ENCODE data around the gene VIPR2.
A peak's percentile ranks its signal among the peaks of the same experiment; 100 is the strongest.
"Not testable (repeated sequence)": the region's sequence is repeated elsewhere in the genome, so short reads cannot be mapped to it uniquely, and the experiment has no call there.

The VIPR2 gene

GRCh38 chr7:159102681-159103381 is 41.8 kb downstream of the VIPR2 start:
- H2AFZ ChIP-seq (ENCODE audit: low read length): no peak overlapping the region
- peaks cover 3% of the 10 kb centered on the region for H3K79me1 ChIP-seq (ENCODE audit: low read depth, low read length)
- H2AK5ac ChIP-seq (ENCODE audit: low read depth, low read length): peak overlapping the region; percentile 92
- peaks cover 0 to 21% of the 10 kb centered on the region in 2 donors for H3K4me1 ChIP-seq (ENCODE audit: control insufficient read depth in 2 of 2, insufficient read depth in 1 of 2, low read depth in 1 of 2, low read length in 2 of 2)
- H3K9ac ChIP-seq (ENCODE audit: low read depth, low read length, poor library complexity): peak overlapping the region; percentile 36
- peak overlapping the region; percentile 31 for H3K18ac ChIP-seq (ENCODE audit: low read length)
- no peak overlapping the region for H2BK5ac ChIP-seq (ENCODE audit: low read length)
- no peak overlapping the region for H3K4me2 ChIP-seq (ENCODE audit: insufficient read depth, low read length, poor library complexity, severe bottlenecking)
- peak overlapping the region; percentile 91 for H3K14ac ChIP-seq (ENCODE audit: low read length)
- no peak overlapping the region for H3K4ac ChIP-seq (ENCODE audit: low read length)
- H3K36me3 ChIP-seq (replicated peaks in 1 of 2; ENCODE audit: control insufficient read depth in 2 of 2, insufficient read depth in 2 of 2, low read length in 2 of 2): no peaks in the 10 kb centered on the region
- H3K9me3 ChIP-seq (replicated peaks in 1 of 2; ENCODE audit: control insufficient read depth in 2 of 2, insufficient read depth in 1 of 2, low read depth in 1 of 2, low read length in 2 of 2): no peaks in the 10 kb centered on the region
- peak overlapping the region; percentile 56 for H4K8ac ChIP-seq (ENCODE audit: low read depth, low read length)
- peaks cover 0 to 11% (median 0%) of the 10 kb centered on the region in 3 experiments for H3K27me3 ChIP-seq (ENCODE audit: control insufficient read depth in 3 of 3, insufficient read depth in 3 of 3, low read depth in 1 of 3, low read length in 3 of 3)
- H4K91ac ChIP-seq (ENCODE audit: low read depth, low read length, poor library complexity): no peak overlapping the region
- no CpG with 5 or more reads among the region's 14 CpGs for WGBS, 2 donors (ENCODE audit: extremely low coverage in 2 of 2, insufficient read length in 2 of 2, insufficient replicate concordance in 1 of 2)
- no peak overlapping the region for H3K4me3 ChIP-seq (ENCODE audit: low read length in 2 of 2)
- no peak overlapping the region for H2BK12ac ChIP-seq (ENCODE audit: low read length)
- no peak overlapping the region for H3K27ac ChIP-seq (replicated peaks; ENCODE audit: low read length)
- H2BK120ac ChIP-seq (ENCODE audit: low read depth, low read length): no peak overlapping the region
- peak overlapping the region; percentile 88 for H2BK15ac ChIP-seq (ENCODE audit: low read length)
- no peak for DNase-seq (ENCODE audit: low spot score)
- peak overlapping the region; percentile 52 for H3K23ac ChIP-seq (ENCODE audit: low read depth, low read length, poor library complexity)

GRCh38 chr7:159101661-159102091 is 43.0 kb downstream of the VIPR2 start:
- H3K27me3 ChIP-seq (ENCODE audit: control insufficient read depth in 3 of 3, insufficient read depth in 3 of 3, low read depth in 1 of 3, low read length in 3 of 3); H3K27ac ChIP-seq (replicated peaks; ENCODE audit: low read length); H2AK5ac ChIP-seq (ENCODE audit: low read depth, low read length); H3K36me3 ChIP-seq (replicated peaks in 1 of 2; ENCODE audit: control insufficient read depth in 2 of 2, insufficient read depth in 2 of 2, low read length in 2 of 2); H4K91ac ChIP-seq (ENCODE audit: low read depth, low read length, poor library complexity); H3K4ac ChIP-seq (ENCODE audit: low read length); H2BK120ac ChIP-seq (ENCODE audit: low read depth, low read length); H2BK12ac ChIP-seq (ENCODE audit: low read length); H3K79me1 ChIP-seq (ENCODE audit: low read depth, low read length); H3K14ac ChIP-seq (ENCODE audit: low read length); H3K9me3 ChIP-seq (replicated peaks in 1 of 2; ENCODE audit: control insufficient read depth in 2 of 2, insufficient read depth in 1 of 2, low read depth in 1 of 2, low read length in 2 of 2); H2AFZ ChIP-seq (ENCODE audit: low read length); H2BK15ac ChIP-seq (ENCODE audit: low read length); H3K23ac ChIP-seq (ENCODE audit: low read depth, low read length, poor library complexity); H3K18ac ChIP-seq (ENCODE audit: low read length); H3K9ac ChIP-seq (ENCODE audit: low read depth, low read length, poor library complexity); H3K4me3 ChIP-seq (ENCODE audit: low read length in 2 of 2); H4K8ac ChIP-seq (ENCODE audit: low read depth, low read length); H2BK5ac ChIP-seq (ENCODE audit: low read length); H3K4me2 ChIP-seq (ENCODE audit: insufficient read depth, low read length, poor library complexity, severe bottlenecking); DNase-seq (ENCODE audit: low spot score): not testable (repeated sequence)
- WGBS, 2 donors (ENCODE audit: extremely low coverage in 2 of 2, insufficient read length in 2 of 2, insufficient replicate concordance in 1 of 2): no CpG with 5 or more reads among the region's 42 CpGs
- H3K4me1 ChIP-seq (ENCODE audit: control insufficient read depth in 2 of 2, insufficient read depth in 1 of 2, low read depth in 1 of 2, low read length in 2 of 2): peaks cover 0 to 23% of the 10 kb centered on the region in 2 donors

GRCh38 chr7:159101083-159101395 is 43.6 kb downstream of the VIPR2 start:
- H3K79me1 ChIP-seq (ENCODE audit: low read depth, low read length); H3K9ac ChIP-seq (ENCODE audit: low read depth, low read length, poor library complexity); H2BK15ac ChIP-seq (ENCODE audit: low read length); H3K27ac ChIP-seq (replicated peaks; ENCODE audit: low read length); H2BK5ac ChIP-seq (ENCODE audit: low read length); H3K4me3 ChIP-seq (ENCODE audit: low read length in 2 of 2); H2AK5ac ChIP-seq (ENCODE audit: low read depth, low read length); H4K91ac ChIP-seq (ENCODE audit: low read depth, low read length, poor library complexity); H3K23ac ChIP-seq (ENCODE audit: low read depth, low read length, poor library complexity); DNase-seq (ENCODE audit: low spot score); H3K9me3 ChIP-seq (replicated peaks in 1 of 2; ENCODE audit: control insufficient read depth in 2 of 2, insufficient read depth in 1 of 2, low read depth in 1 of 2, low read length in 2 of 2); H3K18ac ChIP-seq (ENCODE audit: low read length); H2AFZ ChIP-seq (ENCODE audit: low read length); H4K8ac ChIP-seq (ENCODE audit: low read depth, low read length); H3K27me3 ChIP-seq (ENCODE audit: control insufficient read depth in 3 of 3, insufficient read depth in 3 of 3, low read depth in 1 of 3, low read length in 3 of 3); H2BK120ac ChIP-seq (ENCODE audit: low read depth, low read length); H3K36me3 ChIP-seq (replicated peaks in 1 of 2; ENCODE audit: control insufficient read depth in 2 of 2, insufficient read depth in 2 of 2, low read length in 2 of 2); H2BK12ac ChIP-seq (ENCODE audit: low read length); H3K4ac ChIP-seq (ENCODE audit: low read length); H3K14ac ChIP-seq (ENCODE audit: low read length); H3K4me2 ChIP-seq (ENCODE audit: insufficient read depth, low read length, poor library complexity, severe bottlenecking): not testable (repeated sequence)
- WGBS, 2 donors (ENCODE audit: extremely low coverage in 2 of 2, insufficient read length in 2 of 2, insufficient replicate concordance in 1 of 2): no CpG with 5 or more reads among the region's 33 CpGs
- H3K4me1 ChIP-seq (ENCODE audit: control insufficient read depth in 2 of 2, insufficient read depth in 1 of 2, low read depth in 1 of 2, low read length in 2 of 2): peaks cover 0 to 20% of the 10 kb centered on the region in 2 donors

GRCh38 chr7:159100281-159101082 is 44.2 kb downstream of the VIPR2 start:
- H3K4ac ChIP-seq (ENCODE audit: low read length); H3K27me3 ChIP-seq (ENCODE audit: control insufficient read depth in 3 of 3, insufficient read depth in 3 of 3, low read depth in 1 of 3, low read length in 3 of 3); H4K91ac ChIP-seq (ENCODE audit: low read depth, low read length, poor library complexity); DNase-seq (ENCODE audit: low spot score); H3K79me1 ChIP-seq (ENCODE audit: low read depth, low read length); H3K14ac ChIP-seq (ENCODE audit: low read length); H3K9me3 ChIP-seq (replicated peaks in 1 of 2; ENCODE audit: control insufficient read depth in 2 of 2, insufficient read depth in 1 of 2, low read depth in 1 of 2, low read length in 2 of 2); H3K4me3 ChIP-seq (ENCODE audit: low read length in 2 of 2); H4K8ac ChIP-seq (ENCODE audit: low read depth, low read length); H3K27ac ChIP-seq (replicated peaks; ENCODE audit: low read length); H3K9ac ChIP-seq (ENCODE audit: low read depth, low read length, poor library complexity); H2AFZ ChIP-seq (ENCODE audit: low read length); H2BK120ac ChIP-seq (ENCODE audit: low read depth, low read length); H3K36me3 ChIP-seq (replicated peaks in 1 of 2; ENCODE audit: control insufficient read depth in 2 of 2, insufficient read depth in 2 of 2, low read length in 2 of 2); H3K4me2 ChIP-seq (ENCODE audit: insufficient read depth, low read length, poor library complexity, severe bottlenecking): not testable (repeated sequence)
- Histone ChIP-seq H2AK5ac (ENCODE audit: low read depth, low read length) (peak overlapping the region; percentile 91), H2BK15ac (ENCODE audit: low read length) (peak overlapping the region; percentile 46), H3K4me1 (ENCODE audit: control insufficient read depth in 2 of 2, insufficient read depth in 1 of 2, low read depth in 1 of 2, low read length in 2 of 2) (peaks cover 0 to 16% of the 10 kb centered on the region in 2 donors), H3K18ac (ENCODE audit: low read length) (peak overlapping the region; percentile 20), H2BK12ac (ENCODE audit: low read length) (peak overlapping the region; percentile 73), H3K23ac (ENCODE audit: low read depth, low read length, poor library complexity) (peak overlapping the region; percentile 61), H2BK5ac (ENCODE audit: low read length) (peak overlapping the region; percentile 84)
- no CpG with 5 or more reads among the region's 37 CpGs for WGBS, 2 donors (ENCODE audit: extremely low coverage in 2 of 2, insufficient read length in 2 of 2, insufficient replicate concordance in 1 of 2)
